HEK293 (cell line): ENCODE measurements around the gene B9D1.

ENCODE experiments used
- HOXA7 ChIP-seq: sonication (generic); formaldehyde crosslinking; IDR thresholded peaks from 2 replicates; pipeline ENCODE4 v1.8.1; 2022; ENCODE audit warnings: missing genetic modification reagents, borderline replicate concordance
- HOXD13 ChIP-seq: sonication (generic); formaldehyde crosslinking; IDR thresholded peaks from 2 replicates; pipeline ENCODE4 v1.8.0; 2022; ENCODE audit warnings: missing genetic modification reagents, borderline replicate concordance
- KLF1 ChIP-seq: fragments of 450-650 bp; formaldehyde crosslinking; IDR thresholded peaks from 2 replicates; pipeline ENCODE4 v1.5.1; 2016; ENCODE audit warnings: missing biosample characterization, missing genetic modification characterization
- MEIS1 ChIP-seq: sonication (generic); formaldehyde crosslinking; IDR thresholded peaks from 2 replicates; pipeline ENCODE4 v1.8.1; 2022; ENCODE audit warnings: missing genetic modification reagents, mild to moderate bottlenecking, borderline replicate concordance
- SP3 ChIP-seq: fragments of 450-650 bp; formaldehyde crosslinking; IDR thresholded peaks from 2 replicates; pipeline ENCODE4 v1.5.1; 2016; ENCODE audit warnings: missing biosample characterization, missing genetic modification characterization
- ZBTB17 ChIP-seq: fragments of 450-650 bp; formaldehyde crosslinking; IDR thresholded peaks from 2 replicates; pipeline ENCODE4 v1.5.1; 2016; ENCODE audit warnings: missing biosample characterization, missing genetic modification characterization
- ZBTB20 ChIP-seq: fragments of 450-650 bp; formaldehyde crosslinking; IDR thresholded peaks from 2 replicates; pipeline ENCODE4 v1.5.1; 2016; ENCODE audit warnings: missing biosample characterization, missing genetic modification characterization
- ZIC2 ChIP-seq: fragments of 450-650 bp; formaldehyde crosslinking; IDR thresholded peaks from 2 replicates; pipeline ENCODE4 v1.5.1; 2016; ENCODE audit warnings: missing biosample characterization, missing genetic modification characterization
- ZNF132 ChIP-seq: fragments of 450-650 bp; formaldehyde crosslinking; IDR thresholded peaks from 2 replicates; pipeline ENCODE4 v1.5.1; 2017; ENCODE audit warnings: missing biosample characterization, missing genetic modification characterization, borderline replicate concordance
- ZNF16 ChIP-seq: fragments of 450-650 bp; formaldehyde crosslinking; IDR thresholded peaks from 2 replicates; pipeline ENCODE4 v1.5.1; 2016; ENCODE audit warnings: low read depth, missing biosample characterization, missing genetic modification characterization
- ZNF19 ChIP-seq: fragments of 450-650 bp; formaldehyde crosslinking; IDR thresholded peaks from 2 replicates; pipeline ENCODE4; 2016; ENCODE audit warnings: missing biosample characterization, missing genetic modification characterization, low read depth
- ZNF324 ChIP-seq: fragments of 450-650 bp; formaldehyde crosslinking; IDR thresholded peaks from 2 replicates; pipeline ENCODE4 v1.5.1; 2016; ENCODE audit warnings: missing biosample characterization, missing genetic modification characterization
- ZNF404 ChIP-seq: fragments of 450-650 bp; formaldehyde crosslinking; IDR thresholded peaks from 2 replicates; pipeline ENCODE4 v1.5.1; 2017; ENCODE audit warnings: missing biosample characterization, missing genetic modification characterization
- ZNF426 ChIP-seq: fragments of 450-650 bp; formaldehyde crosslinking; IDR thresholded peaks from 2 replicates; pipeline ENCODE4 v1.5.1; 2017; ENCODE audit warnings: missing biosample characterization, missing genetic modification characterization, mild to moderate bottlenecking, inconsistent platforms, moderate library complexity
- ZNF514 ChIP-seq: fragments of 450-650 bp; formaldehyde crosslinking; IDR thresholded peaks from 2 replicates; pipeline ENCODE4 v1.5.1; 2016; ENCODE audit warnings: missing biosample characterization, missing genetic modification characterization
- ZNF521 ChIP-seq: fragments of 450-650 bp; formaldehyde crosslinking; IDR thresholded peaks from 2 replicates; pipeline ENCODE4 v1.5.1; 2017; ENCODE audit warnings: missing biosample characterization, mild to moderate bottlenecking, missing genetic modification characterization
- ZNF624 ChIP-seq: fragments of 450-650 bp; formaldehyde crosslinking; IDR thresholded peaks from 2 replicates; pipeline ENCODE4 v1.5.1; 2017; ENCODE audit warnings: missing biosample characterization, missing genetic modification characterization
- ZNF658 ChIP-seq: fragments of 450-650 bp; formaldehyde crosslinking; IDR thresholded peaks from 2 replicates; pipeline ENCODE4; 2016; ENCODE audit warnings: missing biosample characterization, missing genetic modification characterization
- ZNF76 ChIP-seq: fragments of 450-650 bp; formaldehyde crosslinking; IDR thresholded peaks from 2 replicates; pipeline ENCODE4; 2016; ENCODE audit warnings: low read depth, missing biosample characterization, missing genetic modification characterization, borderline replicate concordance
- ZSCAN23 ChIP-seq: fragments of 450-650 bp; formaldehyde crosslinking; IDR thresholded peaks from 2 replicates; pipeline ENCODE4 v1.5.1; 2016; ENCODE audit warnings: missing biosample characterization, missing genetic modification characterization
- TF ChIP-seq, protein P1 (sequence below): fragments of 450-650 bp; formaldehyde crosslinking; IDR thresholded peaks from 2 replicates; pipeline ENCODE4 v1.5.1; 2017; ENCODE audit warnings: missing biosample characterization, missing genetic modification characterization
- TF ChIP-seq, protein P2 (sequence below): fragments of 450-650 bp; formaldehyde crosslinking; conservative IDR thresholded peaks from 2 replicates; pipeline ENCODE4 v1.5.1; 2016; ENCODE audit warnings: low read depth, missing biosample characterization, missing genetic modification characterization
- TF ChIP-seq, protein P3 (sequence below): fragments of 450-650 bp; formaldehyde crosslinking; IDR thresholded peaks from 2 replicates; pipeline ENCODE4; 2016; ENCODE audit warnings: missing biosample characterization, missing genetic modification characterization
- TF ChIP-seq, protein P4 (sequence below): fragments of 450-650 bp; formaldehyde crosslinking; IDR thresholded peaks from 2 replicates; pipeline ENCODE4 v1.5.1; 2017; ENCODE audit warnings: missing biosample characterization, missing genetic modification characterization
- TF ChIP-seq, protein P5 (sequence below): fragments of 450-650 bp; formaldehyde crosslinking; IDR thresholded peaks from 2 replicates; pipeline ENCODE4 v1.5.1; 2016; ENCODE audit warnings: missing biosample characterization, missing genetic modification characterization
- TF ChIP-seq, protein P6 (sequence below): fragments of 450-650 bp; formaldehyde crosslinking; IDR thresholded peaks from 2 replicates; pipeline ENCODE4 v1.5.1; 2017; ENCODE audit warnings: missing biosample characterization, missing genetic modification characterization
- TF ChIP-seq, protein P7 (sequence below): fragments of 450-650 bp; formaldehyde crosslinking; IDR thresholded peaks from 2 replicates; pipeline ENCODE4 v1.5.1; 2016; ENCODE audit warnings: missing biosample characterization, missing genetic modification characterization, low read depth

B9D1 gene

DNA sequence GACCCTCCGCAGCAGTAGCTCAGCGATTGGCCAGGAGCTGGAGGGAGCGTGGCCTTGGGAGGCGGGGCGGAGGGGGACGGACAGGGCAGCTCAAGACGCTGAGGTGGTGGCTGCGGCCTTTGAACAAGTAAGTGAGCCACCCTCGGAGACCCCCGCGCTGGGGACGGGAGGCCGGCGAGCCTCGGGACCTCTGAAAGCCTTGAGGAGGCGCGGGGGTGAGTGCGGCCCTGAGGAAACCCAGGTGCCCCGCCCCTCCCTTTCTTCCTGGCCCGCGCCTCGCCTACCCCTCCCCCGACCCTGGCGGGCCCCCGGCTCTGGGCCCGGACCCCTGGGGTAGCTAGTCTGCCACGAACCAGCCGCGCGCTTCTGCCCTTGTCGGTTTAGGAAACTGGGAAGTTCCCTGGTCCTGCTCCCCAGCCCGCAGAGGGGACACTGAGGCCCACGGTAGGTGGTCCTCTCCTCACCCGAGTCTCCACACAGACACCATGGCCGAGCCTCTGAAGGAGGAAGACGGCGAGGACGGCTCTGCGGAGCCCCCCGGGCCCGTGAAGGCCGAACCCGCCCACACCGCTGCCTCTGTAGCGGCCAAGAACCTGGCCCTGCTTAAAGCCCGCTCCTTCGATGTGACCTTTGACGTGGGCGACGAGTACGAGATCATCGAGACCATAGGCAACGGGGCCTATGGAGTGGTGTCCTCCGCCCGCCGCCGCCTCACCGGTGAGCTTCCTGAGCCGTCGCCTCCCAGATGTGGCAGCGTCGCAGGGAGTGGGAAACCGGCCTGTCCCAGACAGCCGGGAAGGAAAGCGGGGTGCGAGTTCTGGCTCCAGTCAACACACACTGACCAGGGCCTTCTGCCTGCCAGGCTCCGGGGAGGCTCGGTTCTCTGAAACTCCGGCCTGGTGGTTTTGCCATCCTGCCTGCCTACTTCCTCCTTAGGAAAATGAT is 16.2 kb upstream of the B9D1 start, which contains the start of gene MAPK7 (continued):
- TF ChIP-seq, protein P1, sequence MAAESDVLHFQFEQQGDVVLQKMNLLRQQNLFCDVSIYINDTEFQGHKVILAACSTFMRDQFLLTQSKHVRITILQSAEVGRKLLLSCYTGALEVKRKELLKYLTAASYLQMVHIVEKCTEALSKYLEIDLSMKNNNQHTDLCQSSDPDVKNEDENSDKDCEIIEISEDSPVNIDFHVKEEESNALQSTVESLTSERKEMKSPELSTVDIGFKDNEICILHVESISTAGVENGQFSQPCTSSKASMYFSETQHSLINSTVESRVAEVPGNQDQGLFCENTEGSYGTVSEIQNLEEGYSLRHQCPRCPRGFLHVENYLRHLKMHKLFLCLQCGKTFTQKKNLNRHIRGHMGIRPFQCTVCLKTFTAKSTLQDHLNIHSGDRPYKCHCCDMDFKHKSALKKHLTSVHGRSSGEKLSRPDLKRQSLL (tag by site-specific recombination) = no peak
- TF ChIP-seq ZNF324 (tag by site-specific recombination) = no peak
- no peak for TF ChIP-seq MEIS1 (CRISPR knock-in tag)
- TF ChIP-seq, protein P2, sequence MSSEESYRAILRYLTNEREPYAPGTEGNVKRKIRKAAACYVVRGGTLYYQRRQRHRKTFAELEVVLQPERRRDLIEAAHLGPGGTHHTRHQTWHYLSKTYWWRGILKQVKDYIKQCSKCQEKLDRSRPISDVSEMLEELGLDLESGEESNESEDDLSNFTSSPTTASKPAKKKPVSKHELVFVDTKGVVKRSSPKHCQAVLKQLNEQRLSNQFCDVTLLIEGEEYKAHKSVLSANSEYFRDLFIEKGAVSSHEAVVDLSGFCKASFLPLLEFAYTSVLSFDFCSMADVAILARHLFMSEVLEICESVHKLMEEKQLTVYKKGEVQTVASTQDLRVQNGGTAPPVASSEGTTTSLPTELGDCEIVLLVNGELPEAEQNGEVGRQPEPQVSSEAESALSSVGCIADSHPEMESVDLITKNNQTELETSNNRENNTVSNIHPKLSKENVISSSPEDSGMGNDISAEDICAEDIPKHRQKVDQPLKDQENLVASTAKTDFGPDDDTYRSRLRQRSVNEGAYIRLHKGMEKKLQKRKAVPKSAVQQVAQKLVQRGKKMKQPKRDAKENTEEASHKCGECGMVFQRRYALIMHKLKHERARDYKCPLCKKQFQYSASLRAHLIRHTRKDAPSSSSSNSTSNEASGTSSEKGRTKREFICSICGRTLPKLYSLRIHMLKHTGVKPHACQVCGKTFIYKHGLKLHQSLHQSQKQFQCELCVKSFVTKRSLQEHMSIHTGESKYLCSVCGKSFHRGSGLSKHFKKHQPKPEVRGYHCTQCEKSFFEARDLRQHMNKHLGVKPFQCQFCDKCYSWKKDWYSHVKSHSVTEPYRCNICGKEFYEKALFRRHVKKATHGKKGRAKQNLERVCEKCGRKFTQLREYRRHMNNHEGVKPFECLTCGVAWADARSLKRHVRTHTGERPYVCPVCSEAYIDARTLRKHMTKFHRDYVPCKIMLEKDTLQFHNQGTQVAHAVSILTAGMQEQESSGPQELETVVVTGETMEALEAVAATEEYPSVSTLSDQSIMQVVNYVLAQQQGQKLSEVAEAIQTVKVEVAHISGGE (tag by site-specific recombination) = no peak
- TF ChIP-seq ZNF514 (tag by site-specific recombination) = no peak
- no peak for TF ChIP-seq ZNF76
- no peak for TF ChIP-seq ZSCAN23 (tag by site-specific recombination)
- TF ChIP-seq, protein P3, sequence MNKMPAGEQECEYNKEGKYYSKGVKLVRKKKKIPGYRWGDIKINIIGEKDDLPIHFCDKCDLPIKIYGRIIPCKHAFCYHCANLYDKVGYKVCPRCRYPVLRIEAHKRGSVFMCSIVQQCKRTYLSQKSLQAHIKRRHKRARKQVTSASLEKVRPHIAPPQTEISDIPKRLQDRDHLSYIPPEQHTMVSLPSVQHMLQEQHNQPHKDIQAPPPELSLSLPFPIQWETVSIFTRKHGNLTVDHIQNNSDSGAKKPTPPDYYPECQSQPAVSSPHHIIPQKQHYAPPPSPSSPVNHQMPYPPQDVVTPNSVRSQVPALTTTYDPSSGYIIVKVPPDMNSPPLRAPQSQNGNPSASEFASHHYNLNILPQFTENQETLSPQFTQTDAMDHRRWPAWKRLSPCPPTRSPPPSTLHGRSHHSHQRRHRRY = no peak
- TF ChIP-seq, protein P4, sequence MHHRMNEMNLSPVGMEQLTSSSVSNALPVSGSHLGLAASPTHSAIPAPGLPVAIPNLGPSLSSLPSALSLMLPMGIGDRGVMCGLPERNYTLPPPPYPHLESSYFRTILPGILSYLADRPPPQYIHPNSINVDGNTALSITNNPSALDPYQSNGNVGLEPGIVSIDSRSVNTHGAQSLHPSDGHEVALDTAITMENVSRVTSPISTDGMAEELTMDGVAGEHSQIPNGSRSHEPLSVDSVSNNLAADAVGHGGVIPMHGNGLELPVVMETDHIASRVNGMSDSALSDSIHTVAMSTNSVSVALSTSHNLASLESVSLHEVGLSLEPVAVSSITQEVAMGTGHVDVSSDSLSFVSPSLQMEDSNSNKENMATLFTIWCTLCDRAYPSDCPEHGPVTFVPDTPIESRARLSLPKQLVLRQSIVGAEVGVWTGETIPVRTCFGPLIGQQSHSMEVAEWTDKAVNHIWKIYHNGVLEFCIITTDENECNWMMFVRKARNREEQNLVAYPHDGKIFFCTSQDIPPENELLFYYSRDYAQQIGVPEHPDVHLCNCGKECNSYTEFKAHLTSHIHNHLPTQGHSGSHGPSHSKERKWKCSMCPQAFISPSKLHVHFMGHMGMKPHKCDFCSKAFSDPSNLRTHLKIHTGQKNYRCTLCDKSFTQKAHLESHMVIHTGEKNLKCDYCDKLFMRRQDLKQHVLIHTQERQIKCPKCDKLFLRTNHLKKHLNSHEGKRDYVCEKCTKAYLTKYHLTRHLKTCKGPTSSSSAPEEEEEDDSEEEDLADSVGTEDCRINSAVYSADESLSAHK (tag by site-specific recombination) = no peak
- TF ChIP-seq ZNF624 (tag by site-specific recombination) = no peak
- TF ChIP-seq ZNF19 (tag by site-specific recombination) = no peak
- TF ChIP-seq SP3 (tag by site-specific recombination) = peak; percentile 50
- TF ChIP-seq ZNF521 (tag by site-specific recombination) = no peak
- TF ChIP-seq ZBTB17 = no peak
- no peak for TF ChIP-seq HOXD13 (CRISPR knock-in tag)
- TF ChIP-seq ZNF132 (tag by site-specific recombination) = no peak
- no peak for TF ChIP-seq KLF1 (tag by site-specific recombination)
- TF ChIP-seq ZBTB20 (tag by site-specific recombination) = no peak
- TF ChIP-seq, protein P5, sequence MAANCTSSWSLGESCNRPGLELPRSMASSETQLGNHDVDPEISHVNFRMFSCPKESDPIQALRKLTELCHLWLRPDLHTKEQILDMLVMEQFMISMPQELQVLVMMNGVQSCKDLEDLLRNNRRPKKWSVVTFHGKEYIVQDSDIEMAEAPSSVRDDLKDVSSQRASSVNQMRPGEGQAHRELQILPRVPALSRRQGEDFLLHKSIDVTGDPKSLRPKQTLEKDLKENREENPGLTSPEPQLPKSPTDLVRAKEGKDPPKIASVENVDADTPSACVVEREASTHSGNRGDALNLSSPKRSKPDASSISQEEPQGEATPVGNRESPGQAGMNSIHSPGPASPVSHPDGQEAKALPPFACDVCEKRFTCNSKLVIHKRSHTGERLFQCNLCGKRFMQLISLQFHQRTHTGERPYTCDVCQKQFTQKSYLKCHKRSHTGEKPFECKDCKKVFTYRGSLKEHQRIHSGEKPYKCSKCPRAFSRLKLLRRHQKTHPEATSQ (tag by site-specific recombination) = no peak
- peak; percentile 39 for TF ChIP-seq ZIC2 (tag by site-specific recombination)
- TF ChIP-seq, protein P6, sequence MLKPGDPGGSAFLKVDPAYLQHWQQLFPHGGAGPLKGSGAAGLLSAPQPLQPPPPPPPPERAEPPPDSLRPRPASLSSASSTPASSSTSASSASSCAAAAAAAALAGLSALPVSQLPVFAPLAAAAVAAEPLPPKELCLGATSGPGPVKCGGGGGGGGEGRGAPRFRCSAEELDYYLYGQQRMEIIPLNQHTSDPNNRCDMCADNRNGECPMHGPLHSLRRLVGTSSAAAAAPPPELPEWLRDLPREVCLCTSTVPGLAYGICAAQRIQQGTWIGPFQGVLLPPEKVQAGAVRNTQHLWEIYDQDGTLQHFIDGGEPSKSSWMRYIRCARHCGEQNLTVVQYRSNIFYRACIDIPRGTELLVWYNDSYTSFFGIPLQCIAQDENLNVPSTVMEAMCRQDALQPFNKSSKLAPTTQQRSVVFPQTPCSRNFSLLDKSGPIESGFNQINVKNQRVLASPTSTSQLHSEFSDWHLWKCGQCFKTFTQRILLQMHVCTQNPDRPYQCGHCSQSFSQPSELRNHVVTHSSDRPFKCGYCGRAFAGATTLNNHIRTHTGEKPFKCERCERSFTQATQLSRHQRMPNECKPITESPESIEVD = no peak
- TF ChIP-seq ZNF426 (tag by site-specific recombination) = no peak
- TF ChIP-seq ZNF658 (tag by site-specific recombination) = no peak
- no peak for TF ChIP-seq ZNF16 (tag by site-specific recombination)
- no peak for TF ChIP-seq HOXA7 (CRISPR knock-in tag)
- TF ChIP-seq ZNF404 (tag by site-specific recombination) = no peak
- TF ChIP-seq, protein P7, sequence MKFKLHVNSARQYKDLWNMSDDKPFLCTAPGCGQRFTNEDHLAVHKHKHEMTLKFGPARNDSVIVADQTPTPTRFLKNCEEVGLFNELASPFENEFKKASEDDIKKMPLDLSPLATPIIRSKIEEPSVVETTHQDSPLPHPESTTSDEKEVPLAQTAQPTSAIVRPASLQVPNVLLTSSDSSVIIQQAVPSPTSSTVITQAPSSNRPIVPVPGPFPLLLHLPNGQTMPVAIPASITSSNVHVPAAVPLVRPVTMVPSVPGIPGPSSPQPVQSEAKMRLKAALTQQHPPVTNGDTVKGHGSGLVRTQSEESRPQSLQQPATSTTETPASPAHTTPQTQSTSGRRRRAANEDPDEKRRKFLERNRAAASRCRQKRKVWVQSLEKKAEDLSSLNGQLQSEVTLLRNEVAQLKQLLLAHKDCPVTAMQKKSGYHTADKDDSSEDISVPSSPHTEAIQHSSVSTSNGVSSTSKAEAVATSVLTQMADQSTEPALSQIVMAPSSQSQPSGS = no peak
